Measurements from ENCODE around the gene MCCC1. TPM values are rescaled to one million over a fixed set of nuclear protein-coding genes. Genes with fewer than 3 reads are reported as not detected.

The MCCC1 gene
- total and polyA plus RNA-seq, 4 donors = 8.5 to 59.4 (median 18.8) TPM

DNA sequence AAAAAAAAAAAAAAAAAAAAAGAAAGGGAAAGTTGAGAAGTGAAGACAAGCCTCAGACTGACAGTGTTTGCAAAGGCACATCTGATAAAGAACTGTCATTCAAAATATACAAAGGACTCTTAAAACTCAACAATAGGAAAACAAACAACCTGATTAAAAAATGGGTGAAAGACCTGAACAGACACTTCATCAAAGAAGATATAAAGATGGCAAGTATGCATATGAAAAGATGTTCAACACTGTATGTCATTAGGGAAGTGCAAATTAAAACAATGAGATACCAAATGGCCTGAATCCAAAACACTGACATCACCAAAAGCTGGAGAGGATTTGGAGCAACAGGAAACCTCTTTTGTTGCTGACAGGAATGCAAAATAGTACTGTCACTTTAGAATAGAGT lies 48.6 kb downstream of the MCCC1 start:
- intact Hi-C loops (cut with DNase I) = no loop called here
- Histone ChIP-seq H3K27me3 (ENCODE audit: control insufficient read depth in 1 of 2, insufficient read depth in 2 of 2, low read length in 1 of 2) (no peaks in the 10 kb centered on the region), H3K9me3 (ENCODE audit: control insufficient read depth, low read length) (no peaks in the 10 kb centered on the region), H3K4me1 (ENCODE audit: control insufficient read depth in 1 of 2, insufficient read depth in 2 of 2, low read length in 2 of 2) (no peaks in the 10 kb centered on the region), H3K27ac (ENCODE audit: low read depth in 1 of 2, low read length in 2 of 2) (no peak overlapping the region), H3K4me3 (ENCODE audit: low read length in 2 of 2) (no peak overlapping the region), H3K36me3 (ENCODE audit: control insufficient read depth in 1 of 2, insufficient read depth in 2 of 2, low read length in 1 of 2) (peaks cover 0 to 5% of the 10 kb centered on the region in 2 donors)
- DNase-seq = no peak
- ATAC-seq (ENCODE audit: low FRiP score) = no peak

GRCh38 chr3:183046883-183047282 lies 52.4 kb downstream of the MCCC1 start:
- no peaks in the 10 kb centered on the region for H3K27me3 ChIP-seq (ENCODE audit: control insufficient read depth in 1 of 2, insufficient read depth in 2 of 2, low read length in 1 of 2)
- no peak for ATAC-seq (ENCODE audit: low FRiP score)
- intact Hi-C loops (cut with DNase I) = no loop called here
- no peak for DNase-seq
- H3K4me3 ChIP-seq (ENCODE audit: low read length in 2 of 2) = no peak overlapping the region
- H3K4me1 ChIP-seq (ENCODE audit: control insufficient read depth in 1 of 2, insufficient read depth in 2 of 2, low read length in 2 of 2) = no peaks in the 10 kb centered on the region
- peaks cover 5 to 6% of the 10 kb centered on the region in 2 donors for H3K36me3 ChIP-seq (ENCODE audit: control insufficient read depth in 1 of 2, insufficient read depth in 2 of 2, low read length in 1 of 2)
- H3K9me3 ChIP-seq (ENCODE audit: control insufficient read depth, low read length) = no peaks in the 10 kb centered on the region
- H3K27ac ChIP-seq (ENCODE audit: low read depth in 1 of 2, low read length in 2 of 2) = no peak overlapping the region
- 56 to 61% methylated on average over 2 of the region's 2 CpGs for WGBS, 2 donors

DNA sequence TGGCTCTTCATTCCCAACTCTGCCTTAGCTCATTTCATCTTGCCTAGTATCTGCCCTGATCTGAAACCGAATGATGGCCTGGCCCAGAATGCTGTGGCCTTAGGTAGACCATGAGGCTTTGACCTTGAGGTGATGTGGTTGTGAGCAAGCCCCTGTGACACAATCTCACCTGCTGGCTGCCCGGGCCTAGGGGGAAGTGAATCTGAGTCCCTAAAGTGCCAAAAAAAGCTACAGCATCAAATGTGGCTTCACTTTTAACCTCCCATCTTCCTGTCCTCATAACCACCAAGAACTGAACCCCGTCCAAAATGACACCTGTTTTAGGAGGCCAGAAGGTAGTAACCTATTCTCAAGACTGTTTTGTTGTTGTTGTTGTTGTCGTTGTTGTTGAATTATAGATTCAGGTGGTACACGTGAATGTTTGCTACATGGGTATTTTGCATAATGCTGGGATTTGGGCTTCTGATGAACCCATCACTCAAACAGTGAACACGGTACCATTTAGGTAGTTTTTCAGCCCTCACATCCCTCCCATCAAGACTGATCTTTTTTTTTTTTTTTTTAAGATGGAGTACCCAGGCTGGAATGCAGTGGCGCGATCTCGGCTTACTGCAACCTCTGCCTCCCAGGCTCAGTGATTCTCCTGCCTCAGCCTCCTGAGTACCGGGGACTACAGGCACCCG lies 54.6 kb downstream of the MCCC1 start:
- WGBS, 2 donors = 83 to 84% methylated on average over 11 of the region's 11 CpGs

DNA sequence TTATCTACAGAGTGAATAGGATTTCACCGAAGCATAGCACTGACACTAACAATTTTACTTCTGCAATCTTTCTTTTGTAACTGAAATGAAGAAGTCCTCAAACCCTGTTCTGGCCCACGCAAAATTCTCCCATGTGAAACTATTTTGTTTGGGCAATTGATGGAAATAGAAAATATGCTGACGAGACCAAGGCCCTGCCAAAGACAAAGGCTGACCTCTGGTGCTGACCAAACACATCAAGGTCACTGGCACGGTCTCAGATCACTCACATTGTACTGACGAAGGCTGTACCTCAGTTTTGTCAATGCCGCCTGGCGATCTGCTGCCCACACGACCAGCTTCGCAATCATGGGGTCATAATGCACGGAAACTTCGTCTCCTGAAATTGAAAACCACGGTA lies 60.5 kb downstream of the MCCC1 start:
- H3K27ac ChIP-seq (ENCODE audit: low read depth in 1 of 2, low read length in 2 of 2) = no peak overlapping the region
- no peaks in the 10 kb centered on the region for H3K27me3 ChIP-seq (ENCODE audit: control insufficient read depth in 1 of 2, insufficient read depth in 2 of 2, low read length in 1 of 2)
- H3K4me1 ChIP-seq (ENCODE audit: control insufficient read depth in 1 of 2, insufficient read depth in 2 of 2, low read length in 2 of 2) = no peaks in the 10 kb centered on the region
- H3K9me3 ChIP-seq (ENCODE audit: control insufficient read depth, low read length) = no peaks in the 10 kb centered on the region
- DNase-seq (no peak), ATAC-seq (ENCODE audit: low FRiP score) (no peak)
- intact Hi-C loops (cut with DNase I) = no loop called here
- peaks cover 5 to 7% of the 10 kb centered on the region in 2 donors for H3K36me3 ChIP-seq (ENCODE audit: control insufficient read depth in 1 of 2, insufficient read depth in 2 of 2, low read length in 1 of 2)
- no peak overlapping the region for H3K4me3 ChIP-seq (ENCODE audit: low read length in 2 of 2)
- WGBS, 2 donors = 90% methylated on average over 12 of the region's 12 CpGs

More for the DNA sequence above, 54.6 kb downstream of the MCCC1 start:
- Histone ChIP-seq H3K4me3 (ENCODE audit: low read length in 2 of 2) (no peak overlapping the region), H3K27ac (ENCODE audit: low read depth in 1 of 2, low read length in 2 of 2) (no peak overlapping the region), H3K4me1 (ENCODE audit: control insufficient read depth in 1 of 2, insufficient read depth in 2 of 2, low read length in 2 of 2) (no peaks in the 10 kb centered on the region), H3K27me3 (ENCODE audit: control insufficient read depth in 1 of 2, insufficient read depth in 2 of 2, low read length in 1 of 2) (no peaks in the 10 kb centered on the region), H3K9me3 (ENCODE audit: control insufficient read depth, low read length) (no peaks in the 10 kb centered on the region), H3K36me3 (ENCODE audit: control insufficient read depth in 1 of 2, insufficient read depth in 2 of 2, low read length in 1 of 2) (peaks cover 0 to 6% of the 10 kb centered on the region in 2 donors)
- intact Hi-C loops (cut with DNase I) = no loop called here
- ATAC-seq (ENCODE audit: low FRiP score) = no peak
- DNase-seq = no peak

DNA sequence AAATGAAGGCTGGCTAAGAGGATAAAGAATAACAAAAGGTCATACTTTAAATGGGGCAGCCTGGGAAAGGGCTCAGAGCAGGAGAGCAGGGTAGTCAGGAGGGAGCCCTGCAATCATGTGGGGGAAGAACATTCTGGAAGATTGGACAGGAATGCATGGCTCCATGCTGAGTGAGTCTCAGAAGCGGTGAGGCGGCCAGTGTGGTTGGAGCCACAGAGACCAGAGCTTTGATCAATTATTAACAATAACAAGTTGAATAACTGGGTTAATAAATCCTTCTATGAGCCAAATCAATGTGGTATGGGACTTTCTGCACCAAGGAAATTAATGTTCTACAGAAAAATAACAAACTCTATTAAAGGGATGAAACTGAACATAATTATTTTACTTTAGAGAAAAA lies 61.1 kb downstream of the MCCC1 start:
- ATAC-seq (ENCODE audit: low FRiP score) (no peak), DNase-seq (no peak)
- no peak overlapping the region for H3K4me3 ChIP-seq (ENCODE audit: low read length in 2 of 2)
- no peaks in the 10 kb centered on the region for H3K9me3 ChIP-seq (ENCODE audit: control insufficient read depth, low read length)
- WGBS, 2 donors = 92 to 96% methylated on average over 2 of the region's 2 CpGs
- no peak overlapping the region for H3K27ac ChIP-seq (ENCODE audit: low read depth in 1 of 2, low read length in 2 of 2)
- H3K4me1 ChIP-seq (ENCODE audit: control insufficient read depth in 1 of 2, insufficient read depth in 2 of 2, low read length in 2 of 2) = no peaks in the 10 kb centered on the region
- H3K27me3 ChIP-seq (ENCODE audit: control insufficient read depth in 1 of 2, insufficient read depth in 2 of 2, low read length in 1 of 2) = no peaks in the 10 kb centered on the region
- H3K36me3 ChIP-seq (ENCODE audit: control insufficient read depth in 1 of 2, insufficient read depth in 2 of 2, low read length in 1 of 2) = peaks cover 5 to 7% of the 10 kb centered on the region in 2 donors
- intact Hi-C loops (cut with DNase I) = no loop called here

DNA sequence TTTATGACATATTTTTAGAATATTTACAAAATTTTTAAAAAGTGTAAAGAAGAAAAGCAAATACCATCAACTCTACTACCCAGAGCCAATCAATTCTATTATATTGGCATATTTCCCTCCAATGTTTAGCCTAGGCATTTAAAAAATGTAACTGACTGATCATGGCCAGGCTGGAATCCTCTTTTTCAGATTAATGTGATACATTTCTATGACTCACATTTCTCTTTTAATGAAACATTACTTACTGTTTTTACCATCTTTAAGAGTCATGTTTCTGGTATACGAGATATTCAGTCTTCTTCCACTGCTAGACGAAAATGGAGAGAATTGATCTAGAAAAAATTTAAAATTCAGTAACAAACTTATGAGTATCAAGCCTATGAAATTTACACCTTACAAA lies 65.5 kb downstream of the MCCC1 start:
- intact Hi-C loops (cut with DNase I) = no loop called here
- H3K4me3 ChIP-seq (ENCODE audit: low read length in 2 of 2) = no peak overlapping the region
- 87% methylated on average over 2 of the region's 2 CpGs for WGBS, 2 donors
- DNase-seq = no peak
- H3K9me3 ChIP-seq (ENCODE audit: control insufficient read depth, low read length) = no peaks in the 10 kb centered on the region
- no peaks in the 10 kb centered on the region for H3K27me3 ChIP-seq (ENCODE audit: control insufficient read depth in 1 of 2, insufficient read depth in 2 of 2, low read length in 1 of 2)
- ATAC-seq (ENCODE audit: low FRiP score) = no peak
- H3K36me3 ChIP-seq (ENCODE audit: control insufficient read depth in 1 of 2, insufficient read depth in 2 of 2, low read length in 1 of 2) = peaks cover 5 to 11% of the 10 kb centered on the region in 2 donors
- no peak overlapping the region for H3K27ac ChIP-seq (ENCODE audit: low read depth in 1 of 2, low read length in 2 of 2)
- no peaks in the 10 kb centered on the region for H3K4me1 ChIP-seq (ENCODE audit: control insufficient read depth in 1 of 2, insufficient read depth in 2 of 2, low read length in 2 of 2)

- Histone ChIP-seq H3K4me1 (ENCODE audit: control insufficient read depth in 1 of 2, insufficient read depth in 2 of 2, low read length in 2 of 2) (no peaks in the 10 kb centered on the region), H3K4me3 (ENCODE audit: low read length in 2 of 2) (no peak overlapping the region), H3K27me3 (ENCODE audit: control insufficient read depth in 1 of 2, insufficient read depth in 2 of 2, low read length in 1 of 2) (no peaks in the 10 kb centered on the region), H3K9me3 (ENCODE audit: control insufficient read depth, low read length) (no peaks in the 10 kb centered on the region), H3K36me3 (ENCODE audit: control insufficient read depth in 1 of 2, insufficient read depth in 2 of 2, low read length in 1 of 2) (peaks cover 5 to 10% of the 10 kb centered on the region in 2 donors), H3K27ac (ENCODE audit: low read depth in 1 of 2, low read length in 2 of 2) (no peak overlapping the region)
- WGBS, 2 donors = 87% methylated on average over 6 of the region's 6 CpGs
- DNase-seq = no peak
- intact Hi-C loops (cut with DNase I) = no loop called here
- no peak for ATAC-seq (ENCODE audit: low FRiP score)
These were observed 66.3 kb downstream of the MCCC1 start for GRCh38 chr3:183032880-183033555.

- intact Hi-C loops (cut with DNase I) = no loop called here
- no peak for ATAC-seq (ENCODE audit: low FRiP score)
- no peaks in the 10 kb centered on the region for H3K9me3 ChIP-seq (ENCODE audit: control insufficient read depth, low read length)
- no peak overlapping the region for H3K27ac ChIP-seq (ENCODE audit: low read depth in 1 of 2, low read length in 2 of 2)
- H3K4me1 ChIP-seq (ENCODE audit: control insufficient read depth in 1 of 2, insufficient read depth in 2 of 2, low read length in 2 of 2) = no peaks in the 10 kb centered on the region
- H3K4me3 ChIP-seq (ENCODE audit: low read length in 2 of 2) = no peak overlapping the region
- H3K36me3 ChIP-seq (ENCODE audit: control insufficient read depth in 1 of 2, insufficient read depth in 2 of 2, low read length in 1 of 2) = peaks cover 5 to 8% of the 10 kb centered on the region in 2 donors
- H3K27me3 ChIP-seq (ENCODE audit: control insufficient read depth in 1 of 2, insufficient read depth in 2 of 2, low read length in 1 of 2) = no peaks in the 10 kb centered on the region
- WGBS, 2 donors = 99 to 100% methylated on average over 1 of the region's 1 CpG
- no peak for DNase-seq
These were observed 67.5 kb downstream of the MCCC1 start for GRCh38 chr3:183031826-183032225.

- no peaks in the 10 kb centered on the region for H3K27me3 ChIP-seq (ENCODE audit: control insufficient read depth in 1 of 2, insufficient read depth in 2 of 2, low read length in 1 of 2)
- WGBS, 2 donors = 95% methylated on average over 3 of the region's 3 CpGs
- H3K36me3 ChIP-seq (ENCODE audit: control insufficient read depth in 1 of 2, insufficient read depth in 2 of 2, low read length in 1 of 2) = peaks cover 0 to 8% of the 10 kb centered on the region in 2 donors
- no peak overlapping the region for H3K4me3 ChIP-seq (ENCODE audit: low read length in 2 of 2)
- H3K4me1 ChIP-seq (ENCODE audit: control insufficient read depth in 1 of 2, insufficient read depth in 2 of 2, low read length in 2 of 2) = no peaks in the 10 kb centered on the region
- DNase-seq (no peak), ATAC-seq (ENCODE audit: low FRiP score) (no peak)
- intact Hi-C loops (cut with DNase I) = no loop called here
- H3K27ac ChIP-seq (ENCODE audit: low read depth in 1 of 2, low read length in 2 of 2) = no peak overlapping the region
- no peaks in the 10 kb centered on the region for H3K9me3 ChIP-seq (ENCODE audit: control insufficient read depth, low read length)
These were observed 70.9 kb downstream of the MCCC1 start for GRCh38 chr3:183028416-183028815.

All from aorta (tissue), 5 donors.